H1 (cell line): ENCODE measurements around the gene RAB7B. TPM values are rescaled to one million over a fixed set of nuclear protein-coding genes. Genes with fewer than 3 reads are reported as not detected.

ENCODE experiments used
- CTCF ChIA-PET: fragments of 300-600 bp; sonication (Branson Sonifier 250); formaldehyde crosslinking; loops from one replicate; lab custom pipeline; 2021; ENCODE audit not compliant: partially characterized antibody; lab: Charles Lee
- POLR2A ChIA-PET: fragments of 300-600 bp; sonication (Branson Sonifier 250); formaldehyde crosslinking; loops from one replicate; lab custom pipeline; 2021; ENCODE audit warnings: inconsistent platforms; ENCODE audit not compliant: partially characterized antibody; lab: Charles Lee
- DNase-seq, 2 experiments: peaks; one replicate each; pipeline versions ENCODE4 v3.0.0 to v3.0.0-alpha.2; 2010 to 2022; ENCODE audit warnings: low spot score in 2 of 2, low read depth in 1 of 2, mixed read lengths in 1 of 2
- FAIRE-seq: peaks from 2 replicates; lab custom pipeline; 2011; peaks lifted over from hg19 to GRCh38; lab: Jason Lieb, UNC
- H2AFZ ChIP-seq: 2 replicates; pipeline ENCODE4 v1.8.1; 2012; ENCODE audit warnings: low read length, inconsistent platforms
- H2AK5ac ChIP-seq: 2 replicates; pipeline ENCODE4 v1.6.1; 2013; ENCODE audit warnings: low read depth, low read length
- H2BK120ac ChIP-seq: replicated peaks from 2 replicates; pipeline ENCODE3; 2013; ENCODE audit warnings: low read depth, low read length, inconsistent platforms
- H2BK12ac ChIP-seq: 2 replicates; pipeline ENCODE4 v1.6.1; 2013; ENCODE audit warnings: low read depth, low read length
- H2BK15ac ChIP-seq: 2 replicates; pipeline ENCODE4 v1.6.1; 2013; ENCODE audit warnings: low read length
- H2BK20ac ChIP-seq: 2 replicates; pipeline ENCODE4 v1.6.1; 2013; ENCODE audit warnings: low read length
- H2BK5ac ChIP-seq: 2 replicates; pipeline ENCODE4 v1.6.1; 2013; ENCODE audit warnings: low read depth, low read length
- H3K14ac ChIP-seq: 2 replicates; pipeline ENCODE4 v1.6.1; 2013; ENCODE audit warnings: inconsistent platforms; ENCODE audit not compliant: insufficient read length
- H3K18ac ChIP-seq: 2 replicates; pipeline ENCODE4 v1.6.1; 2013; ENCODE audit warnings: low read length; ENCODE audit errors: extremely low read depth
- H3K23ac ChIP-seq: 2 replicates; pipeline ENCODE4 v1.6.1; 2013; ENCODE audit warnings: inconsistent platforms; ENCODE audit not compliant: insufficient read length
- H3K23me2 ChIP-seq: 2 replicates; pipeline ENCODE4 v1.6.1; 2013; ENCODE audit warnings: low read depth, low read length
- H3K27ac ChIP-seq: 2 replicates; pipeline ENCODE4 v1.6.1; 2011; ENCODE audit warnings: low read depth, low read length, inconsistent platforms
- H3K27me3 ChIP-seq, 4 experiments: replicated peaks in 1 of 4; 1 replicate in 1 of 4; 2 replicates in 3 of 4; pipeline versions ENCODE4 v1.6.1 to v1.8.1; 2011 to 2013; ENCODE audit warnings: low read length in 3 of 4, mild to moderate bottlenecking in 3 of 4, inconsistent platforms in 2 of 4, mixed read lengths in 2 of 4, moderate library complexity in 1 of 4; ENCODE audit not compliant: control insufficient read depth in 3 of 4, insufficient read depth in 3 of 4; ENCODE audit errors: extremely low read depth in 1 of 4
- H3K36me3 ChIP-seq, 4 experiments: 2 replicates each; pipeline versions ENCODE4 v1.6.1 to v1.8.1; 2011 to 2013; ENCODE audit warnings: mild to moderate bottlenecking in 4 of 4, low read length in 3 of 4, moderate library complexity in 2 of 4, control low read depth in 1 of 4, inconsistent platforms in 1 of 4; ENCODE audit not compliant: insufficient read depth in 4 of 4, control insufficient read depth in 2 of 4
- H3K4ac ChIP-seq: replicated peaks from 2 replicates; pipeline ENCODE3; 2013; ENCODE audit warnings: low read length, low read depth, mixed read lengths, inconsistent platforms; ENCODE audit not compliant: insufficient read length
- H3K4me1 ChIP-seq, 4 experiments: replicated peaks in 1 of 4; 1 replicate in 1 of 4; 2 replicates in 3 of 4; pipeline versions ENCODE4 v1.6.1 to v1.8.1; 2011 to 2013; ENCODE audit warnings: low read length in 3 of 4, inconsistent platforms in 2 of 4, mixed read lengths in 1 of 4; ENCODE audit not compliant: insufficient read depth in 4 of 4, control insufficient read depth in 3 of 4
- H3K4me2 ChIP-seq, 2 experiments: 2 replicates each; pipeline versions ENCODE4 v1.6.1 to v1.8.1; 2011 to 2013; ENCODE audit warnings: low read depth in 2 of 2, low read length in 2 of 2, control low read depth in 1 of 2, inconsistent platforms in 1 of 2, mild to moderate bottlenecking in 1 of 2; ENCODE audit not compliant: insufficient read depth in 1 of 2
- H3K4me3 ChIP-seq, 4 experiments: fragments of 200-600, 300-600 bp in 1 of 4; sonication (generic), shearing (Covaris generic), sonication (Bioruptor Twin) in 1 of 4; 2 replicates each; pipeline versions ENCODE4 v1.5.1 to v1.8.1; 2011 to 2016; ENCODE audit warnings: low read length in 4 of 4, low read depth in 3 of 4, control low read depth in 2 of 4, inconsistent platforms in 2 of 4, mild to moderate bottlenecking in 2 of 4, mixed read lengths in 1 of 4, moderate library complexity in 1 of 4; ENCODE audit not compliant: insufficient read depth in 2 of 4; ENCODE audit errors: extremely low read depth in 1 of 4
- H3K56ac ChIP-seq: replicated peaks from 2 replicates; pipeline ENCODE3; 2013; ENCODE audit warnings: low read depth, mild to moderate bottlenecking, mixed read lengths, low read length, inconsistent platforms; ENCODE audit not compliant: insufficient read length
- H3K79me1 ChIP-seq: 2 replicates; pipeline ENCODE4 v1.6.1; 2013; ENCODE audit warnings: low read depth, low read length, control low read depth
- H3K79me2 ChIP-seq, 2 experiments: 2 replicates each; pipeline versions ENCODE4 v1.6.1 to v1.8.1; 2012 to 2013; ENCODE audit warnings: low read length in 2 of 2, mild to moderate bottlenecking in 2 of 2, inconsistent platforms in 1 of 2; ENCODE audit not compliant: insufficient read depth in 2 of 2, control insufficient read depth in 1 of 2
- H3K9ac ChIP-seq, 4 experiments: replicated peaks in 1 of 4; 1 replicate in 1 of 4; 2 replicates in 3 of 4; pipeline versions ENCODE4 v1.6.1 to v1.8.1; 2011 to 2013; ENCODE audit warnings: low read depth in 3 of 4, low read length in 3 of 4, control low read depth in 2 of 4, mild to moderate bottlenecking in 2 of 4, moderate library complexity in 2 of 4, inconsistent platforms in 1 of 4; ENCODE audit errors: extremely low read depth in 1 of 4
- H3K9me3 ChIP-seq, 2 experiments: 2 replicates each; pipeline versions ENCODE4 v1.6.1 to v1.8.1; 2012 to 2013; ENCODE audit warnings: mild to moderate bottlenecking in 2 of 2, moderate library complexity in 2 of 2, control low read depth in 1 of 2, inconsistent platforms in 1 of 2, low read depth in 1 of 2, low read length in 1 of 2, mixed read lengths in 1 of 2; ENCODE audit not compliant: insufficient read depth in 2 of 2
- H4K20me1 ChIP-seq, 2 experiments: replicated peaks in 1 of 2; 2 replicates each; pipeline versions ENCODE3 to v1.8.1; 2011 to 2013; ENCODE audit warnings: inconsistent platforms in 2 of 2, low read length in 2 of 2, mild to moderate bottlenecking in 1 of 2; ENCODE audit not compliant: insufficient read depth in 2 of 2, control insufficient read depth in 1 of 2
- H4K5ac ChIP-seq: 2 replicates; pipeline ENCODE4 v1.6.1; 2013; ENCODE audit warnings: low read length, low read depth, mixed read lengths, inconsistent platforms; ENCODE audit not compliant: insufficient read length
- H4K8ac ChIP-seq: 2 replicates; pipeline ENCODE4 v1.8.0; 2013; ENCODE audit warnings: mild to moderate bottlenecking, moderate library complexity, low read length, inconsistent platforms; ENCODE audit not compliant: insufficient read depth; ENCODE audit errors: extremely low read depth
- H4K91ac ChIP-seq: replicated peaks from 2 replicates; pipeline ENCODE3; 2013; ENCODE audit warnings: low read length, mixed read lengths, inconsistent platforms; ENCODE audit not compliant: insufficient read length
- E2F6 ChIP-seq: IDR thresholded peaks from 2 replicates; pipeline ENCODE4 v1.6.1; 2012; ENCODE audit warnings: inconsistent platforms
- HDAC2 ChIP-seq, 2 experiments: fragments of 300-600 bp in 1 of 2; sonication (generic) in 1 of 2; IDR thresholded peaks; 2 replicates each; pipeline ENCODE4 v1.6.1; 2011 to 2012; ENCODE audit warnings: low read depth in 2 of 2, low read length in 2 of 2, mild to moderate bottlenecking in 2 of 2, moderate library complexity in 2 of 2, borderline replicate concordance in 1 of 2, inconsistent platforms in 1 of 2
- NRF1 ChIP-seq: IDR thresholded peaks from 2 replicates; pipeline ENCODE4 v1.6.1; 2011; ENCODE audit warnings: mild to moderate bottlenecking, low read depth, low read length, improper control_type of control experiment
- WGBS, 2 experiments: shearing (Covaris generic) in 1 of 2; methylation state at CpG; one replicate each; pipeline versions ENCODE4 v1.1.6 to v1.1.7; 2013 to 2015; ENCODE audit warnings: low lambda C conversion rate in 2 of 2, mixed read lengths in 2 of 2, inconsistent platforms in 1 of 2, low coverage in 1 of 2, missing lambda C conversion rate in 1 of 2; ENCODE audit not compliant: insufficient replicate concordance in 2 of 2, insufficient coverage in 1 of 2, insufficient read length in 1 of 2; ENCODE audit errors: extremely low coverage in 1 of 2, missing lambda C conversion rate in 1 of 2; 5-methylcytosine and 5-hydroxymethylcytosine counted together
- polyA plus RNA-seq, 7 experiments: library from polyadenylated mRNA; depleted of rRNA in 3 of 7; stranded (reverse) in 5 of 7; unstranded in 2 of 7; fragments of >200 nt in 5 of 7; fragments of 200-250 nt in 2 of 7; gene quantifications; 1 replicate in 5 of 7; 2 replicates in 1 of 7; 4 replicates in 1 of 7; pipeline versions ENCODE4 v1.2.1 to v1.2.3, GENCODE V29; 2011 to 2013; ENCODE audit warnings: missing spikeins in 2 of 7, mixed read lengths in 2 of 7
- total RNA-seq: library from RNA; stranded (reverse); fragmentation: NEBNext Ultra II Directional; extraction: Animal tissue kit (Norgen Biotek cat#: 25700); gene quantifications from 2 replicates; pipeline ENCODE4 v1.2.1, GENCODE V29; 2021

RAB7B gene
- total and polyA plus RNA-seq, 2 of the 8 experiments (the other 6 are each of a cell fraction or from before 2014, with no cell fraction given) = 0.05 TPM; not detected in 1

GRCh38 chr1:205942631-205943159, 60.5 kb downstream of the RAB7B start:
- FAIRE-seq = no peak
- no peak for TF ChIP-seq E2F6
- TF ChIP-seq HDAC2 (IDR thresholded peaks at IDR 0.05; ENCODE audit: borderline replicate concordance in 1 of 2, low read depth in 2 of 2, low read length in 2 of 2) = no peak
- TF ChIP-seq NRF1 = no peak
- CTCF ChIA-PET = interaction anchor here (0.7 to 11.0 kb wide), 12 partner anchors 8 to 151 kb away, joined by 3 to 110 read pairs (median 4); no protein-coding TSS in a partner anchor

More at GRCh38 chr1:205942631-205943159, 60.5 kb downstream of the RAB7B start:
- no peaks in the 10 kb centered on the region for H3K9me3 ChIP-seq
- H2BK12ac ChIP-seq = 0 out of 2 replicates have a peak overlapping the region, but pooled peaks have one; percentile 60
- no peak overlapping the region for H2BK15ac ChIP-seq
- no peak overlapping the region for H3K27ac ChIP-seq
- no peaks in the 10 kb centered on the region for H3K79me1 ChIP-seq
- H4K8ac ChIP-seq = peak overlapping the region; percentile 22; the same call in 1 of the 2 replicates
- no peak overlapping the region for H2AK5ac ChIP-seq
- no peaks in the 10 kb centered on the region; a peak in 1 of 7 replicates for H3K27me3 ChIP-seq
- no peak overlapping the region; the same call in 1 of the 2 replicates for H3K18ac ChIP-seq
- H3K36me3 ChIP-seq = no peaks in the 10 kb centered on the region
- H3K23ac ChIP-seq = no peak overlapping the region
- no peak overlapping the region for H2BK120ac ChIP-seq
- H2AFZ ChIP-seq = 0 out of 2 replicates have a peak overlapping the region, but pooled peaks have one; percentile 12
- POLR2A ChIA-PET = interaction anchor here (1.4 kb wide), 1 partner anchor 21 kb away, joined by 3 read pairs; no protein-coding TSS in a partner anchor
- no peak overlapping the region for H3K4me3 ChIP-seq
- H4K20me1 ChIP-seq = no peaks in the 10 kb centered on the region
- no peak overlapping the region for H3K4ac ChIP-seq
- DNase-seq = no peak
- no peak overlapping the region for H2BK5ac ChIP-seq
- no peak overlapping the region for H3K14ac ChIP-seq
- no peak overlapping the region for H4K5ac ChIP-seq
- H3K23me2 ChIP-seq = no peaks in the 10 kb centered on the region
- H2BK20ac ChIP-seq = 0 out of 2 replicates have a peak overlapping the region, but pooled peaks have one; percentile 48
- H3K9ac ChIP-seq = no peak overlapping the region
- no peak overlapping the region for H3K4me2 ChIP-seq
- H3K4me1 ChIP-seq = peaks cover 7 to 16% (median 14%) of the 10 kb centered on the region in 4 experiments
- 89% methylated on average over 12 of the region's 12 CpGs; no CpG with 5 or more reads in 1 of the 2 experiments for WGBS, 2 experiments
- no peaks in the 10 kb centered on the region for H3K79me2 ChIP-seq
- no peak overlapping the region for H4K91ac ChIP-seq
- H3K56ac ChIP-seq = no peak overlapping the region
